ENCODE data around the gene OR10V1. TPM values are rescaled to one million over a fixed set of nuclear protein-coding genes. Genes with fewer than 3 reads are reported as not detected.

The OR10V1 gene
- total RNA-seq, 1 experiment from 2014 or later: not detected

- peak within 1 kb of the TSS; percentile 82 for H3K27ac ChIP-seq (ENCODE audit: low read length)
- peak; percentile 33 for DNase-seq (ENCODE audit: low read depth, low spot score)
- TF ChIP-seq REST (IDR thresholded peaks at IDR 0.05; ENCODE audit: insufficient read depth in 1 of 2, low read depth in 2 of 2, low read length in 1 of 2): no peak
- TF ChIP-seq SIN3A (IDR thresholded peaks at IDR 0.05; ENCODE audit: borderline replicate concordance, insufficient read depth, low read depth, low read length): peak; percentile 50; the same call in 1 of the 2 replicates
- TF ChIP-seq TCF7L2 (IDR thresholded peaks at IDR 0.05; ENCODE audit: low read depth, low read length): no peak
- H3K36me3 ChIP-seq (ENCODE audit: control insufficient read depth, insufficient read depth, low read length): peaks cover 2% of the 10 kb centered on the region; the same call in 1 of the 2 replicates
- POLR2A ChIA-PET: interaction anchor here (0.7 to 1.7 kb wide), 3 partner anchors 42 to 86 kb away, joined by 5 to 16 read pairs (median 14); partner anchors contain the start of gene PATL1
- BruUV-seq (replicated peaks): no TSS peak
- intact Hi-C loops (cut with micrococcal nuclease; ENCODE audit: unreplicated experiment) (loop anchor here (1.0 kb wide), 1 partner anchor 47 kb away; no protein-coding TSS in a partner anchor), in situ Hi-C loops (cut with HindIII; ENCODE audit: low pct_unique_long_range_greater_than_20kb, low sequenced_read_pairs) (no loop called here)
- H3K4me1 ChIP-seq (ENCODE audit: control insufficient read depth, insufficient read depth, low read length): peaks cover 14% of the 10 kb centered on the region
- no peaks in the 10 kb centered on the region for H3K9me3 ChIP-seq (ENCODE audit: control insufficient read depth, insufficient read depth, low read depth, low read length)
- no peaks in the 10 kb centered on the region for H3K27me3 ChIP-seq (ENCODE audit: control insufficient read depth, insufficient read depth, low read length)
- CTCF ChIA-PET: interaction anchor here (0.7 to 2.0 kb wide), 3 partner anchors 47 to 166 kb away, joined by 3 to 8 read pairs (median 4); partner anchors contain the start of gene MRPL16
- H3K4me3 ChIP-seq (ENCODE audit: low read depth in 2 of 2, low read length in 2 of 2): peak within 1 kb of the TSS; percentile 81 to 98
- ATAC-seq: peak; percentile 93
These were observed 41.4 kb upstream of the OR10V1 start, which contains the start of gene STX3 for GRCh38 chr11:59754859-59755700. TSS of gene STX3 (plus strand) at chr11:59755376. CDS start at chr11:59755606, 230 bp downstream.

GRCh38 chr11:59754494-59754858 is 40.8 kb upstream of the OR10V1 start:
- H3K4me1 ChIP-seq (ENCODE audit: control insufficient read depth, insufficient read depth, low read length): peaks cover 14% of the 10 kb centered on the region
- peak overlapping the region; percentile 76 for H3K27ac ChIP-seq (ENCODE audit: low read length)
- H3K36me3 ChIP-seq (ENCODE audit: control insufficient read depth, insufficient read depth, low read length): peaks cover 2% of the 10 kb centered on the region; the same call in 1 of the 2 replicates
- TF ChIP-seq SIN3A (IDR thresholded peaks at IDR 0.05; ENCODE audit: borderline replicate concordance, insufficient read depth, low read depth, low read length): no peak
- TF ChIP-seq TCF7L2 (IDR thresholded peaks at IDR 0.05; ENCODE audit: low read depth, low read length): no peak
- no peak for TF ChIP-seq REST (IDR thresholded peaks at IDR 0.05; ENCODE audit: insufficient read depth in 1 of 2, low read depth in 2 of 2, low read length in 1 of 2)
- no peak for TF ChIP-seq POLR2AphosphoS5 (IDR thresholded peaks at IDR 0.05; ENCODE audit: low read depth, low read length)
- no peak for TF ChIP-seq CTCF (IDR thresholded peaks at IDR 0.05)
- H3K27me3 ChIP-seq (ENCODE audit: control insufficient read depth, insufficient read depth, low read length): no peaks in the 10 kb centered on the region
- no peaks in the 10 kb centered on the region for H3K9me3 ChIP-seq (ENCODE audit: control insufficient read depth, insufficient read depth, low read depth, low read length)
- ATAC-seq (no peak), DNase-seq (ENCODE audit: low read depth, low spot score) (no peak)
- POLR2A ChIA-PET: interaction anchor here (1.7 kb wide), 1 partner anchor 47 kb away, joined by 5 read pairs; no protein-coding TSS in a partner anchor
- in situ Hi-C loops (cut with HindIII; ENCODE audit: low pct_unique_long_range_greater_than_20kb, low sequenced_read_pairs) (no loop called here), intact Hi-C loops (cut with micrococcal nuclease; ENCODE audit: unreplicated experiment) (loop anchor here (1.0 kb wide), 1 partner anchor 48 kb away; no protein-coding TSS in a partner anchor)
- peak overlapping the region; percentile 81 to 98 for H3K4me3 ChIP-seq (ENCODE audit: low read depth in 2 of 2, low read length in 2 of 2)
- BruUV-seq (replicated peaks): TSS peak; percentile 78
- CTCF ChIA-PET: interaction anchor here (0.9 to 2.0 kb wide), 2 partner anchors 31 to 48 kb away, joined by 5 to 8 read pairs; no protein-coding TSS in a partner anchor
